ENCODE measurements around the gene SETD1A.

Gene SETD1A

GRCh38 chr16:30997725-30998711 lies 40.5 kb downstream of the SETD1A start:
- no peak overlapping the region for H3K27ac ChIP-seq (ENCODE audit: insufficient read depth in 1 of 2, low read depth in 1 of 2, low read length in 2 of 2, poor library complexity in 1 of 2, severe bottlenecking in 2 of 2)
- H3K27me3 ChIP-seq (replicated peaks in 2 of 5; ENCODE audit: control insufficient read depth in 4 of 5, insufficient read depth in 5 of 5, low read length in 4 of 5) = peaks cover 0 to 15% (median 0%) of the 10 kb centered on the region in 5 experiments
- H3K9me3 ChIP-seq (ENCODE audit: control extremely low read depth in 1 of 5, control insufficient read depth in 4 of 5, insufficient read depth in 2 of 5, low read depth in 1 of 5, low read length in 4 of 5) = no peaks in the 10 kb centered on the region
- peaks cover 0 to 21% (median 17%) of the 10 kb centered on the region in 4 experiments for H3K4me1 ChIP-seq (ENCODE audit: control extremely low read depth in 1 of 4, control insufficient read depth in 4 of 4, insufficient read depth in 4 of 4, low read length in 3 of 4)
- no peaks in the 10 kb centered on the region for H3K36me3 ChIP-seq (ENCODE audit: control insufficient read depth in 4 of 4, insufficient read depth in 4 of 4, low read length in 3 of 4)
- CTCF ChIA-PET = interaction anchor here (1.0 to 7.5 kb wide), 5 partner anchors 12 to 336 kb away, joined by 3 to 40 read pairs (median 3); partner anchors contain the start of gene HSD3B7
- POLR2A ChIA-PET = interaction anchor here (1.1 kb wide), 1 partner anchor 11 kb away, joined by 3 read pairs; no protein-coding TSS in a partner anchor
- peak overlapping the region; percentile 21 to 86 (median 69) for H3K4me3 ChIP-seq (ENCODE audit: control insufficient read depth in 1 of 7, extremely low read depth in 1 of 7, insufficient read depth in 4 of 7, low read depth in 2 of 7, low read length in 6 of 7)
- 92% methylated on average over 19 of the region's 21 CpGs for WGBS (ENCODE audit: insufficient coverage)
- no peak for DNase-seq

GRCh38 chr16:30998852-30999761 lies 41.6 kb downstream of the SETD1A start:
- H3K4me3 ChIP-seq (ENCODE audit: control insufficient read depth in 1 of 7, extremely low read depth in 1 of 7, insufficient read depth in 4 of 7, low read depth in 2 of 7, low read length in 6 of 7) = no peak overlapping the region
- CTCF ChIA-PET = interaction anchor here (1.0 to 7.5 kb wide), 5 partner anchors 15 to 335 kb away, joined by 3 to 40 read pairs (median 3); partner anchors contain the start of gene HSD3B7
- POLR2A ChIA-PET = interaction anchor here (1.1 kb wide), 1 partner anchor 10 kb away, joined by 3 read pairs; no protein-coding TSS in a partner anchor
- DNase-seq = no peak
- peaks cover 0 to 15% (median 0%) of the 10 kb centered on the region in 5 experiments for H3K27me3 ChIP-seq (replicated peaks in 2 of 5; ENCODE audit: control insufficient read depth in 4 of 5, insufficient read depth in 5 of 5, low read length in 4 of 5)
- peaks cover 0 to 16% (median 13%) of the 10 kb centered on the region in 4 experiments for H3K4me1 ChIP-seq (ENCODE audit: control extremely low read depth in 1 of 4, control insufficient read depth in 4 of 4, insufficient read depth in 4 of 4, low read length in 3 of 4)
- no peaks in the 10 kb centered on the region for H3K9me3 ChIP-seq (ENCODE audit: control extremely low read depth in 1 of 5, control insufficient read depth in 4 of 5, insufficient read depth in 2 of 5, low read depth in 1 of 5, low read length in 4 of 5)
- H3K36me3 ChIP-seq (ENCODE audit: control insufficient read depth in 4 of 4, insufficient read depth in 4 of 4, low read length in 3 of 4) = no peaks in the 10 kb centered on the region
- WGBS (ENCODE audit: insufficient coverage) = 89% methylated on average over 6 of the region's 6 CpGs
- no peak overlapping the region for H3K27ac ChIP-seq (ENCODE audit: insufficient read depth in 1 of 2, low read depth in 1 of 2, low read length in 2 of 2, poor library complexity in 1 of 2, severe bottlenecking in 2 of 2)

GRCh38 chr16:31000671-31001382 lies 43.3 kb downstream of the SETD1A start:
- H3K4me1 ChIP-seq (ENCODE audit: control extremely low read depth in 1 of 4, control insufficient read depth in 4 of 4, insufficient read depth in 4 of 4, low read length in 3 of 4) = peaks cover 0 to 16% (median 13%) of the 10 kb centered on the region in 4 experiments
- H3K36me3 ChIP-seq (ENCODE audit: control insufficient read depth in 4 of 4, insufficient read depth in 4 of 4, low read length in 3 of 4) = no peaks in the 10 kb centered on the region
- no peak for DNase-seq
- 94% methylated on average over 13 of the region's 19 CpGs for WGBS (ENCODE audit: insufficient coverage)
- H3K27me3 ChIP-seq (replicated peaks in 2 of 5; ENCODE audit: control insufficient read depth in 4 of 5, insufficient read depth in 5 of 5, low read length in 4 of 5) = peaks cover 0 to 18% (median 0%) of the 10 kb centered on the region in 5 experiments
- H3K27ac ChIP-seq (ENCODE audit: insufficient read depth in 1 of 2, low read depth in 1 of 2, low read length in 2 of 2, poor library complexity in 1 of 2, severe bottlenecking in 2 of 2) = no peak overlapping the region
- ChIA-PET POLR2A (no interaction called here), CTCF (interaction anchor here (7.5 kb wide), 1 partner anchor 17 kb away, joined by 40 read pairs; the partner anchor contains the start of gene HSD3B7)
- no peak overlapping the region for H3K4me3 ChIP-seq (ENCODE audit: control insufficient read depth in 1 of 7, extremely low read depth in 1 of 7, insufficient read depth in 4 of 7, low read depth in 2 of 7, low read length in 6 of 7)
- no peaks in the 10 kb centered on the region for H3K9me3 ChIP-seq (ENCODE audit: control extremely low read depth in 1 of 5, control insufficient read depth in 4 of 5, insufficient read depth in 2 of 5, low read depth in 1 of 5, low read length in 4 of 5)

GRCh38 chr16:31001507-31002249 lies 44.1 kb downstream of the SETD1A start:
- H3K36me3 ChIP-seq (ENCODE audit: control insufficient read depth in 4 of 4, insufficient read depth in 4 of 4, low read length in 3 of 4) = no peaks in the 10 kb centered on the region
- no peak overlapping the region for H3K27ac ChIP-seq (ENCODE audit: insufficient read depth in 1 of 2, low read depth in 1 of 2, low read length in 2 of 2, poor library complexity in 1 of 2, severe bottlenecking in 2 of 2)
- no peak for DNase-seq
- no peak overlapping the region for H3K4me3 ChIP-seq (ENCODE audit: control insufficient read depth in 1 of 7, extremely low read depth in 1 of 7, insufficient read depth in 4 of 7, low read depth in 2 of 7, low read length in 6 of 7)
- peaks cover 0 to 10% (median 8%) of the 10 kb centered on the region in 4 experiments for H3K4me1 ChIP-seq (ENCODE audit: control extremely low read depth in 1 of 4, control insufficient read depth in 4 of 4, insufficient read depth in 4 of 4, low read length in 3 of 4)
- ChIA-PET CTCF (interaction anchor here (1.2 to 7.5 kb wide), 3 partner anchors 9 to 40 kb away, joined by 3 to 40 read pairs (median 4); partner anchors contain the start of gene HSD3B7), POLR2A (interaction anchor here (0.6 kb wide), 1 partner anchor 27 kb away, joined by 5 read pairs; no protein-coding TSS in a partner anchor)
- H3K27me3 ChIP-seq (replicated peaks in 2 of 5; ENCODE audit: control insufficient read depth in 4 of 5, insufficient read depth in 5 of 5, low read length in 4 of 5) = peaks cover 0 to 18% (median 0%) of the 10 kb centered on the region in 5 experiments
- 91% methylated on average over 15 of the region's 16 CpGs for WGBS (ENCODE audit: insufficient coverage)
- no peaks in the 10 kb centered on the region for H3K9me3 ChIP-seq (ENCODE audit: control extremely low read depth in 1 of 5, control insufficient read depth in 4 of 5, insufficient read depth in 2 of 5, low read depth in 1 of 5, low read length in 4 of 5)

- no peak for DNase-seq
- Histone ChIP-seq H3K4me1 (ENCODE audit: control extremely low read depth in 1 of 4, control insufficient read depth in 4 of 4, insufficient read depth in 4 of 4, low read length in 3 of 4) (peaks cover 0 to 5% (median 4%) of the 10 kb centered on the region in 4 experiments), H3K9me3 (ENCODE audit: control extremely low read depth in 1 of 5, control insufficient read depth in 4 of 5, insufficient read depth in 2 of 5, low read depth in 1 of 5, low read length in 4 of 5) (no peaks in the 10 kb centered on the region), H3K36me3 (ENCODE audit: control insufficient read depth in 4 of 4, insufficient read depth in 4 of 4, low read length in 3 of 4) (no peaks in the 10 kb centered on the region), H3K4me3 (ENCODE audit: control insufficient read depth in 1 of 7, extremely low read depth in 1 of 7, insufficient read depth in 4 of 7, low read depth in 2 of 7, low read length in 6 of 7) (no peak overlapping the region), H3K27me3 (replicated peaks in 2 of 5; ENCODE audit: control insufficient read depth in 4 of 5, insufficient read depth in 5 of 5, low read length in 4 of 5) (peaks cover 0 to 18% (median 0%) of the 10 kb centered on the region in 5 experiments), H3K27ac (ENCODE audit: insufficient read depth in 1 of 2, low read depth in 1 of 2, low read length in 2 of 2, poor library complexity in 1 of 2, severe bottlenecking in 2 of 2) (no peak overlapping the region)
- WGBS (ENCODE audit: insufficient coverage) = 98% methylated on average over 7 of the region's 10 CpGs
- ChIA-PET POLR2A (interaction anchor here (0.6 kb wide), 2 partner anchors 27 to 283 kb away, joined by 3 to 5 read pairs; no protein-coding TSS in a partner anchor), CTCF (interaction anchor here (1.2 to 7.5 kb wide), 3 partner anchors 9 to 40 kb away, joined by 3 to 40 read pairs (median 4); partner anchors contain the start of gene HSD3B7)
Measured at GRCh38 chr16:31002250-31002700, 44.7 kb downstream of the SETD1A start.

Data from common myeloid progenitor, CD34-positive (primary cell).